HG03460 (cell line): ENCODE results near the gene ZXDC.

Source experiments
- ATAC-seq: cut with Tn5 transposase; IDR thresholded peaks from one replicate; pipeline ENCODE4 v1.9.1; 2021; ENCODE audit not compliant: unreplicated experiment

The ZXDC gene

DNA sequence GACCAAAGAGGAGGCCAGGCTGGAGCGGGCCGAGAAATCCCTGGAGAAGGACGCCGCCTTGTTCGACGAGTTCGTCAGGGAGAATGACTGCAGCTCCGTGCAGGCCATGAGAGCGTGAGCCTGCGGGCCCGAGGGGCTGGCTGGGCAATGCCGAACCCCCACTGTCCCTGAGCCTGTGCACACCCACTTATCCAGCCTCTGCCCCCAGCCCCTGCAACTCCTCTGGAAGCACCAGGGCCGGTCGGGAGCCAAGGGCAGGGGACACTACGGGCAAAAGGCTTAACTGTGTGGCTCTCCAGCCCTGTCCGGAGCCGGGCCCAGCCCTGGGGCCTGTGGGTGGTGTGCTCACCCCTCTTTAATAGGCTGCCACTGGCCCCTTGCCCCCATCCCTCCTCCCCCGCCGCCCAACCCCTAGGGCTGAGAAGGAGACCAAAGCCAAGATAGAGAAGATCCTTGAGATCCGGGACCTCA, 57.0 kb downstream of the ZXDC start:
- no peak for ATAC-seq

DNA sequence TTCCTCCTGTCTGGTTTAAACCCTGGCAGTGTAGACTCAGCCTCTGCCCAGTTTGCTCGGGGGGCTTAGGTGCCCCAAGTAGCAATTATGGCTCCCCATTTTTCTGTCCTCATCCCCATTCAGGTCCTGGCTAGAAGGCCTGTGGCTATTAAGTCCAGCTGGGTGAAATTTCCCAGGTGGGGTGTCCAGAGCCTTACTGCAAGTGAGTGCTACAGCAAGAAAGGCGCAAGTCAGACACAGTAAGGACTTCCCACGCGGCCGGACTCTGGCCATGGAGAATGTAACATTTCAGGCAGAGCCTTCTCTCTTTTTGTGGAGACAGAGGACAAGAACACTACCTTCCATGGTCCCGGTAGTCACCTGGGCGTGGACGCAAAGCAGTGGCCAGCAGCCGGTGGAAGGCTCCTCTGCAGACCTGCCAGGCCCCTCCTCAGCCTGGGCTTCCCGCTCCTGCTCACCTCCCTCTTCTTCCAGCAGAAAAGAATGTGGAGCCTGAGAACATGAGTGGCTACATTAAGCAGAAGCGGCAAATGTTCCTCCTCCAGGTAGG, 57.6 kb downstream of the ZXDC start:
- ATAC-seq, result no peak

DNA sequence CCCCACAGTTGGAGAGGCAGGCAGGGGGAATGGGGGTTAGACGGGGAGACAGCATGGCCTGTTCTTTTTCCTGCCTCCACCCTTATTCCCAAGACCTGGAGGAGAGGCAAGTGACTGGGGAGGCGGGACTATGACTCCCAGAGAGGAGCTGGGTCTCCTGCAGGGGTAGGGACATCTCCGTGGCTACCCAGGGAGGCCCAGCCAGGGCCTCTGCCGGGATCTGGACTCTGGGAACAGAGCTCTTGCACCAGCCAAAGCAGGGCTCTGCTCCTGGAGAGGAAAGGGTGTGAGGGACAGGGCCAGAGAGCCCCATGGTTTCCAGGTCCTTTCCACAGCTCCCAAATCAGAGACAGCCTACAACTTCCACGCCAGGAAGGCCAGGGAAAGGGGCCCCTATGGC, 58.2 kb downstream of the ZXDC start:
- ATAC-seq, result no peak

GRCh38 chr3:126416943-126417342, 58.7 kb downstream of the ZXDC start:
- ATAC-seq, result no peak

DNA sequence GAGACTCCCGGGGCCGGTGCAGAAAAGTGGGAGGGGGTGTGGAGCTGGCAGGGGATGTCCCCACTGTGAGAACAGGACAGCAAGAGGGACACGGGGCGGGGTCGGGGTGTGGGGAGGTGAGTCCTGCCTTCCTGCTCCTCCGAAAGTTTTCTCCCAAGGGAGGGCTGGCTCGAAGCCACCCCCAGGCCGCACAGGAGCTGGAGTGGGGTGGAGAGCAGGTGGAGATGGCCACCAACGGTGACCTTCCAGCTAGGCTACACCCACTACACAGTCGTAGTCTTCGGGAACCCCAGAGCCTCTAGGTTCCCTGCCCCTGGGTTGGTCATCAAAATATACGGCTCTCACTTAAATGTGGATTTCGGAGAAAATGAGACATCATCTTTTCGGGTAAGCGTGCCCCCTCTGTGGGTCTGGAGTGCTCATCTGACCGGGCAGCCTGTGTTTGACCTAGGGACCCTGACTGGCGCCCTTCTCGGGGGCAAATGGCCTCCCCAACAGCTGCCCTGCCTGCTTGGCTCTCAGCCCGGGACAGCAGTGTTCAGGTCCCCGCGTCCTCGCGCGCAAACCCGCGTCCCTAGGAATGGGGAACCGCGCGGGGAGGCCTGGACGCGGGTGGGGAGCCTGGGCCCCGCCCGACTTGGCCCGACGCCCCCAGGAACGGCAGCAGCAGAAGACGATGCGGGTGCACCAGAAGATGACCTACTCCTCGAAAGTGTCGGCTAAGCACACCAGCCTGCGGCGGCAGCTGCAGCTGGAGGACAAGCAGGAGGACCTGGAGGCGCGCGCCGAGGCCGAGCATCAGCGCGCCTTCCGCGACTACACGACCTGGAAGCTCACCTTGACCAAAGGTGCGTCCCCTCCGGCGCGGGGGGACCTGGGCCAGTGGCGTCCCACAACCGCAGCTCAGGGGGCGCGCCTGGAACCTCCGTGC, 59.8 kb downstream of the ZXDC start:
- ATAC-seq, result no peak

DNA sequence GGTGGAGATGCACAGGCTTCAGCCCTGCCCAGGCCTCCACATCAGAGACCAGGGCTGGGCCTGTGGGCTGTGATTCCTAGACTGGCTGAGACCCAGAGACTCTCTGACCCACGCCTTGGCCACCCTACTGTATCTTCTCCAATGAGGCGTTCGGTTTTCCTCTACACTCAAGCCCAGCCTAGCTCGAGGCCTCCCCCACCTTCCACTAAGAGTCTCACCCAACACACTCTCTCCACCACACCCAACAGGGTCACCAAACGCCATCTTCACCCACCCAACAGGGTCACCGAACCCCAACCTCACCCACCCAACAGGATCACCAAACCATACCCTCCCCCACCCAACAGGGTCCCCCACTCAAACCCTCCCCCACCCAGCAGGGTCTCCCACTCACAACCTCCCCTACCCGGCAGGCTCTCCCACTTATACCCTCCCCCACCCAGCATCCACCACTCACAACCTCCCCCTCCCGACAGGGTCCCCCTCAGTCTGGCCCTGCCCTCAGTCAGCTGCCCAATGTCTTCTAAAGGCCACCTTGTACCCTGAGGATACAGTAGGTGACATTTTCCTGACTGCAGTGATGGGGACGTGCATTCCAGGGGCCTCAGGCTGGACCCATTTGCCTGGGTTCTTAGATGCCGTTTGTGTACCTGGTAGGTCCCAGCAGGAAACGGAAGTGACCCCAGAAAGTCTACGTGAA, 60.6 kb downstream of the ZXDC start:
- ATAC-seq, result no peak

- no peak for ATAC-seq
Measured at GRCh38 chr3:126414406-126414805, 61.3 kb downstream of the ZXDC start.

- ATAC-seq, result no peak
Measured at GRCh38 chr3:126413693-126414080, 62.0 kb downstream of the ZXDC start.

GRCh38 chr3:126412841-126413692, 62.6 kb downstream of the ZXDC start:
- no peak for ATAC-seq

DNA sequence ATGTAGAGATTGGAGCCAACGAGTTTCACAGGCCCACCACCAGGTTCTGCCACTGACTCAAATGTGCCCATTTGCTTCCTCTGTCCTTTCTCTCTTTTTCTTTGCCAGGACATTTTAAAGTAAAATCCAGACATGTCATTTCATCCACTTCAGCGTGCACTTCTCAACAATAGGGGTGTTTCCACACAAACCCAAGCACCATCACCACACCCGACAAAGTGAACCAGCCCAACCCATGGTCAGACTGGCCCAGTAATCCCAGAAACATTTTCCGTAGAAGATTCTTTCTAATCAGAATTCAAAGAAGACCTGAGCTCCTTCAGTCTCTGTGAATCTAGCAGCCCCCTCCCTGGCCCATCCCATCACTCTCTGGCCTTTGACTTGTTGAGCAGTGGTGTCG, 67.6 kb downstream of the ZXDC start:
- ATAC-seq, result no peak

- ATAC-seq, result no peak
Measured at GRCh38 chr3:126407412-126408044, 68.2 kb downstream of the ZXDC start.

- ATAC-seq, result no peak
Measured at GRCh38 chr3:126406389-126407296, 69.0 kb downstream of the ZXDC start.

DNA sequence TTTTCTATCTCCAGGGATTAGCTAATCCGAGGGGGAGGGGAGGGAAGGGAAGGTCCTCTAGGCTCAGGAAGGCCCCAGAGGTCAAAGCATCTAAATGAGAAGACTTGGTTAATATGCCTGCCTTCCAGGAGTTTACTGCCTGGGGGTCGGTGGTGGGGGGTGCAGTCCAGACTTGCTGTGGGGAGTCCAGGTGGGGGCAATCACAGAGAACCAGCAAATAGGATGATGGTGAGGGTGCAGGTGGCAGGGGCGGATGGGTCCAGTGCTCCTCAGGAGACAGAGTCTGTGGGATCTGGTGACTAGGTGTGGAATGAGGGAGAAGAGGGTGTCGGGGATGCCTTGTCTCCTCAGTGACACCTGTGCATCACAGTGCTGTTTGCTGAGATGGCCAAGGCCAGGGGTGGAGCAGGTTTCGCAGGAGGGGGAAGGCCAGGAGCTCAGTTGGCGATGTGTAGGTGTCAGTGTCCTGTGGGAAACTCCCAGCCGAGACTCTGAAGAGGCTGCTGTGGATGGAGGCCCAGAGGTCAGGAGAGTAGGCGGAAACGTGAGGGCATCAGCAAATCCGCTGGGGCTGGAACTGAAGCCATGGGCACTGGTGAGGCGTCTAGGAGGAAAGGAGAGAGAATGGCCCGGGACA, 72.9 kb downstream of the ZXDC start:
- ATAC-seq, result no peak

DNA sequence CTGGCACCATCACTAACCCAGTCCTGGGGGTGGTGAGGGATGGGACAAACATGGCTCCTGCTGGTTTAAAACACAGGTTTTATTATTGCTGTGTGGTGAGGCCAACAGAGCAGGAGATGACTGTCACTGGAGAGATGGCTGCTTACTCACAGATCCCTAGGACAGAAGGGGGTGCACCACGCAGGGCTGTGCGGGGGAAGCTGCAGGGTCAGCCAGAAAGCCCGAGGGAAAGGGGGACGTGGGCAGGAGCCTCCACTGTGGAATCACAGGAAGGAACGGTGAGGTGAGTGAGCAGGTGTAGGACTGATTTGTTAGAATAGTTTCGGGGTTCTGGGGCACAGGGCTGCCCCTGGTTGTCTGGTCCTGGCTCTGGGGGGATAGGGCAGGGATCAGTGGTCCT, 73.5 kb downstream of the ZXDC start:
- no peak for ATAC-seq

- ATAC-seq, result no peak
Measured at GRCh38 chr3:126401611-126402160, 74.0 kb downstream of the ZXDC start.

DNA sequence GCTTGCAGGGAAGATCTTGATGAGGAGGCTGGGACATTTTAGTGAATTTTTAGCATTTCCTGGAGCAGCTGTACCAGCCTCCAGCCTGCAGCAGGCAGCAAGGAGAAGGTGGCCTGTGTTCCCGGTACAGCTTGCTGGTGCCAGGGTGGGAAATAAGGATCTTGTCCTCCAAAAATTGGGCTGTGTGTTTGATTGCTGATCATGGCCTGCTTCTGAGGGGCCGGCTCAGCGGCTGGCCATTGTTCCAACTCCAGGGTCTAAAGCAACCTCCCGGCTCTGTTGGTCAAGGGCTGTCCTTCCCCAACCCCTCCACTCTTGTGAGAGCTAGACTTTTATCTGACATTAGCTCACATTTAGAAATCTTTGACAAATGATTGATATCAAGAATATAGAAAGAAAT, 75.9 kb downstream of the ZXDC start:
- no peak for ATAC-seq

DNA sequence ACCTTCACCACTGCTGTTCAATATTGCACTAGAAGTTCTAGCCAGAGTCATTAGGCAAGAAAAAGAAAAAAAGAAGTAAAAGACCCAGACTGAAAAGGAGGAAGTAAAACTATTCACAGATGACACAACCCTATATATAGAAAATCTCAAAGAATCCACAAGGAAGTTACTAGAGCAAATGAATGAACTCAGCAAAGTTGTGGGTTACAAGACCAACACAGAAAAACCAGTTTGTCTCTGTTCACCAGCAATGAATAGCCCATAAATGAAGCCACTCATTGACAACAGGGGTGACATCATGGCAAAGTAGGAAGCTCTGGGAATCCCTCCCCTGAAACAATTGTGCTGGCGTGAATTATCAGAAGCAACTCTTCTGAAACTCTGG, 76.3 kb downstream of the ZXDC start:
- ATAC-seq, result peak; percentile 73

GRCh38 chr3:126398423-126399350, 77.0 kb downstream of the ZXDC start:
- ATAC-seq, result peak; percentile 14
